BE2C (cell line): ENCODE data around the gene RASL10A.

Experiments
- DNase-seq: peaks from one replicate; pipeline ENCODE4 v3.0.0-alpha.2; 2020
- H3K27me3 ChIP-seq: fragments of 250-450 bp; sonication (Bioruptor Pico); 2 replicates; pipeline ENCODE4 v1.5.1; 2020; ENCODE audit warnings: mild to moderate bottlenecking
- H3K36me3 ChIP-seq: fragments of 250-450 bp; sonication (Bioruptor Pico); 2 replicates; pipeline ENCODE4 v1.5.1; 2020; ENCODE audit warnings: mild to moderate bottlenecking
- H3K4me1 ChIP-seq: fragments of 250-450 bp; sonication (Bioruptor Pico); 2 replicates; pipeline ENCODE4 v1.5.1; 2020
- H3K4me3 ChIP-seq: 2 replicates; pipeline ENCODE4 v1.5.1; 2011; ENCODE audit warnings: low read depth, low read length
- H3K9me3 ChIP-seq: fragments of 250-450 bp; sonication (Bioruptor Pico); 2 replicates; pipeline ENCODE4 v1.5.1; 2020
- CTCF ChIP-seq: IDR thresholded peaks from 2 replicates; pipeline ENCODE4 v1.5.1; 2012; ENCODE audit warnings: mild to moderate bottlenecking, low read depth, low read length

RASL10A gene

GRCh38 chr22:29313126-29313575, 2.3 kb downstream of the RASL10A start:
- H3K4me1 ChIP-seq = peaks cover 7% of the 10 kb centered on the region
- H3K36me3 ChIP-seq = no peaks in the 10 kb centered on the region
- H3K27me3 ChIP-seq = peaks cover 52% of the 10 kb centered on the region
- no peaks in the 10 kb centered on the region for H3K9me3 ChIP-seq
- DNase-seq = no peak
- H3K4me3 ChIP-seq = no peak overlapping the region
- TF ChIP-seq CTCF = peak; percentile 49

- no peaks in the 10 kb centered on the region for H3K36me3 ChIP-seq
- peaks cover 52% of the 10 kb centered on the region for H3K27me3 ChIP-seq
- DNase-seq = no peak
- no peak for TF ChIP-seq CTCF
- H3K4me3 ChIP-seq = no peak overlapping the region
- no peaks in the 10 kb centered on the region for H3K9me3 ChIP-seq
- H3K4me1 ChIP-seq = peaks cover 7% of the 10 kb centered on the region
Measured at GRCh38 chr22:29312218-29313125, 3.0 kb downstream of the RASL10A start.

- H3K4me3 ChIP-seq = peak overlapping the region; percentile 19
- no peak for TF ChIP-seq CTCF
- H3K9me3 ChIP-seq = no peaks in the 10 kb centered on the region
- DNase-seq = no peak
- peaks cover 7% of the 10 kb centered on the region for H3K4me1 ChIP-seq
- H3K27me3 ChIP-seq = peaks cover 52% of the 10 kb centered on the region
- H3K36me3 ChIP-seq = no peaks in the 10 kb centered on the region
Measured at GRCh38 chr22:29311464-29312217, 3.9 kb downstream of the RASL10A start.

GRCh38 chr22:29310863-29311339, 4.6 kb downstream of the RASL10A start:
- TF ChIP-seq CTCF = no peak
- Histone ChIP-seq H3K4me1 (peaks cover 7% of the 10 kb centered on the region), H3K9me3 (no peaks in the 10 kb centered on the region), H3K27me3 (peaks cover 45% of the 10 kb centered on the region), H3K36me3 (no peaks in the 10 kb centered on the region), H3K4me3 (peak overlapping the region; percentile 19)
- DNase-seq = peak; percentile 92

- H3K27me3 ChIP-seq = peaks cover 39% of the 10 kb centered on the region
- DNase-seq = no peak
- H3K4me1 ChIP-seq = peaks cover 7% of the 10 kb centered on the region
- H3K9me3 ChIP-seq = no peaks in the 10 kb centered on the region
- H3K36me3 ChIP-seq = no peaks in the 10 kb centered on the region
- no peak for TF ChIP-seq CTCF
- H3K4me3 ChIP-seq = no peak overlapping the region; the same call in 1 of the 2 replicates
Measured at GRCh38 chr22:29310065-29310862, 5.2 kb downstream of the RASL10A start.
